Activated CD4-positive, alpha-beta memory T cell treated with anti-CD3 and anti-CD28 coated beads for 36 hours (primary cell): ENCODE measurements around the gene RPL11. TPM values are rescaled to one million over a fixed set of nuclear protein-coding genes. Genes with fewer than 3 reads are reported as not detected.
A peak's percentile ranks its signal among the peaks of the same experiment; 100 is the strongest.
"Not testable (repeated sequence)": the region's sequence is repeated elsewhere in the genome, so short reads cannot be mapped to it uniquely, and the experiment has no call there.

Experiments used
- CTCF ChIA-PET: fragments of 350-600 bp; sonication (Branson Sonifier 250); formaldehyde crosslinking; loops from one replicate; lab custom pipeline; 2021; ENCODE audit warnings: antibody characterized with exemption, inconsistent platforms; lab: Charles Lee
- POLR2A ChIA-PET: fragments of 350-600 bp; sonication (Branson Sonifier 250); formaldehyde crosslinking; loops from one replicate; lab custom pipeline; 2021; ENCODE audit warnings: antibody characterized with exemption; lab: Charles Lee
- DNase-seq: peaks from one replicate; pipeline ENCODE4 v3.0.0-alpha.2; 2020
- H3K27ac Mint-ChIP-seq: one replicate; pipeline ENCODE4 v1.8.0; 2021; ENCODE audit warnings: mixed read lengths
- H3K27me3 Mint-ChIP-seq: one replicate; pipeline ENCODE4 v1.8.0; 2021; ENCODE audit warnings: mixed read lengths
- H3K36me3 Mint-ChIP-seq: one replicate; pipeline ENCODE4 v1.8.0; 2021; ENCODE audit warnings: mixed read lengths
- H3K4me1 Mint-ChIP-seq: one replicate; pipeline ENCODE4 v1.8.0; 2021; ENCODE audit warnings: low read depth, mixed read lengths
- H3K4me3 Mint-ChIP-seq: one replicate; pipeline ENCODE4 v1.8.0; 2021; ENCODE audit warnings: mild to moderate bottlenecking, mixed read lengths
- H3K9me3 Mint-ChIP-seq: one replicate; pipeline ENCODE4 v1.8.0; 2021; ENCODE audit warnings: mixed read lengths
- intact Hi-C: fragments of 100-400 bp; cut with micrococcal nuclease; formaldehyde crosslinking; loops from one replicate; pipeline ENCODE4 v1.15.1; 2023
- total RNA-seq, 2 experiments: library from RNA; stranded (reverse); gene quantifications; one replicate each; pipeline ENCODE4 v1.2.3, GENCODE V29; 2021

Gene RPL11
- 1,000 to 10,000 TPM; 1,338 to 1,385 TPM for total RNA-seq

GRCh38 chr1:23691499-23692307 lies at the start of gene RPL11:
Gene RPL11, plus strand, starts transcription at chr1:23691806. Its CDS starts 18 bp downstream, at chr1:23691824.
- peaks cover 42% of the 10 kb centered on the region for H3K4me1 Mint-ChIP-seq
- no peaks in the 10 kb centered on the region for H3K9me3 Mint-ChIP-seq
- DNase-seq = peak; percentile 93
- H3K27me3 Mint-ChIP-seq = no peaks in the 10 kb centered on the region
- H3K27ac Mint-ChIP-seq = peak within 1 kb of the TSS; percentile 78
- intact Hi-C loops = loop anchor here (2.0 kb wide), 1 partner anchor 53 kb away; no protein-coding TSS in a partner anchor
- ChIA-PET CTCF (interaction anchor here (0.6 to 4.0 kb wide), 23 partner anchors 9 to 347 kb away, joined by 3 to 33 read pairs (median 4); partner anchors contain the start of genes ELOA, HNRNPR and PITHD1), POLR2A (interaction anchor here (0.6 to 6.0 kb wide), 15 partner anchors 8 to 672 kb away, joined by 3 to 44 read pairs (median 4); partner anchors contain the start of genes ELOA, HNRNPR, ID3 and KDM1A)
- H3K36me3 Mint-ChIP-seq = peaks cover 51% of the 10 kb centered on the region
- peak within 1 kb of the TSS; percentile 92 for H3K4me3 Mint-ChIP-seq

- H3K4me3 Mint-ChIP-seq = no peak overlapping the region
- H3K4me1 Mint-ChIP-seq = no peaks in the 10 kb centered on the region
- no peak for DNase-seq
- ChIA-PET POLR2A (no interaction called here), CTCF (interaction anchor here (1.2 to 4.0 kb wide), 6 partner anchors 9 to 147 kb away, joined by 3 to 17 read pairs (median 6); no protein-coding TSS in a partner anchor)
- H3K9me3 Mint-ChIP-seq = no peaks in the 10 kb centered on the region
- no peak overlapping the region for H3K27ac Mint-ChIP-seq
- intact Hi-C loops = no loop called here
- no peaks in the 10 kb centered on the region for H3K36me3 Mint-ChIP-seq
- H3K27me3 Mint-ChIP-seq = no peaks in the 10 kb centered on the region
Measured at GRCh38 chr1:23643736-23644554, 47.7 kb upstream of the RPL11 start.

GRCh38 chr1:23644555-23644866 lies 47.1 kb upstream of the RPL11 start:
- intact Hi-C loops = no loop called here
- no peak for DNase-seq
- CTCF ChIA-PET = interaction anchor here (1.2 to 4.0 kb wide), 6 partner anchors 10 to 147 kb away, joined by 3 to 17 read pairs (median 6); no protein-coding TSS in a partner anchor
- Mint-ChIP-seq H3K4me3 (no peak overlapping the region), H3K27me3 (no peaks in the 10 kb centered on the region), H3K36me3 (no peaks in the 10 kb centered on the region), H3K4me1 (no peaks in the 10 kb centered on the region), H3K27ac (no peak overlapping the region), H3K9me3 (no peaks in the 10 kb centered on the region)
- POLR2A ChIA-PET = interaction anchor here (0.6 kb wide), 1 partner anchor 47 kb away, joined by 3 read pairs; the partner anchor contains the start of gene RPL11

GRCh38 chr1:23645338-23645737 lies 46.3 kb upstream of the RPL11 start:
- Mint-ChIP-seq H3K36me3 (no peaks in the 10 kb centered on the region), H3K4me1 (no peaks in the 10 kb centered on the region), H3K4me3 (no peak overlapping the region), H3K27me3 (no peaks in the 10 kb centered on the region), H3K27ac (no peak overlapping the region), H3K9me3 (no peaks in the 10 kb centered on the region)
- no peak for DNase-seq
- ChIA-PET CTCF (interaction anchor here (1.3 to 4.0 kb wide), 5 partner anchors 8 to 148 kb away, joined by 3 to 17 read pairs (median 8); no protein-coding TSS in a partner anchor), POLR2A (no interaction called here)
- intact Hi-C loops = no loop called here

- no peak overlapping the region for H3K27ac Mint-ChIP-seq
- H3K27me3 Mint-ChIP-seq = peaks cover 2% of the 10 kb centered on the region
- no peaks in the 10 kb centered on the region for H3K36me3 Mint-ChIP-seq
- POLR2A ChIA-PET = no interaction called here
- no peaks in the 10 kb centered on the region for H3K4me1 Mint-ChIP-seq
- no peak overlapping the region for H3K4me3 Mint-ChIP-seq
- intact Hi-C loops = no loop called here
- no peak for DNase-seq
- CTCF ChIA-PET = interaction anchor here (1.3 to 4.0 kb wide), 3 partner anchors 9 to 102 kb away, joined by 3 to 17 read pairs (median 11); no protein-coding TSS in a partner anchor
- no peaks in the 10 kb centered on the region for H3K9me3 Mint-ChIP-seq
Measured at GRCh38 chr1:23646091-23646490, 45.5 kb upstream of the RPL11 start.

GRCh38 chr1:23646541-23646940 lies 45.1 kb upstream of the RPL11 start:
- Mint-ChIP-seq H3K4me1 (no peaks in the 10 kb centered on the region), H3K36me3 (no peaks in the 10 kb centered on the region), H3K27me3 (peaks cover 6% of the 10 kb centered on the region), H3K27ac (no peak overlapping the region), H3K4me3 (no peak overlapping the region), H3K9me3 (no peaks in the 10 kb centered on the region)
- no peak for DNase-seq
- ChIA-PET CTCF (interaction anchor here (1.3 to 4.0 kb wide), 3 partner anchors 9 to 102 kb away, joined by 3 to 17 read pairs (median 11); no protein-coding TSS in a partner anchor), POLR2A (no interaction called here)
- intact Hi-C loops = no loop called here

GRCh38 chr1:23648576-23648975 lies 43.0 kb upstream of the RPL11 start:
- Mint-ChIP-seq H3K9me3 (no peaks in the 10 kb centered on the region), H3K27ac (no peak overlapping the region)
- POLR2A ChIA-PET = no interaction called here

GRCh38 chr1:23649157-23649556 lies 42.4 kb upstream of the RPL11 start:
- H3K27ac Mint-ChIP-seq, H3K9me3 Mint-ChIP-seq, DNase-seq, H3K27me3 Mint-ChIP-seq, intact Hi-C loops, H3K36me3 Mint-ChIP-seq, POLR2A ChIA-PET, H3K4me3 Mint-ChIP-seq, H3K4me1 Mint-ChIP-seq: not testable (repeated sequence)
- CTCF ChIA-PET = interaction anchor here (1.3 to 1.7 kb wide), 2 partner anchors 14 to 152 kb away, joined by 4 to 5 read pairs; no protein-coding TSS in a partner anchor

More at GRCh38 chr1:23648576-23648975, 43.0 kb upstream of the RPL11 start:
- Mint-ChIP-seq H3K4me3 (no peak overlapping the region), H3K4me1 (no peaks in the 10 kb centered on the region), H3K36me3 (no peaks in the 10 kb centered on the region), H3K27me3 (peaks cover 6% of the 10 kb centered on the region)
- CTCF ChIA-PET = no interaction called here
- DNase-seq = no peak
- intact Hi-C loops = no loop called here

- Mint-ChIP-seq H3K4me1 (no peaks in the 10 kb centered on the region), H3K9me3 (no peaks in the 10 kb centered on the region), H3K36me3 (no peaks in the 10 kb centered on the region), H3K27me3 (peaks cover 6% of the 10 kb centered on the region), H3K4me3 (no peak overlapping the region), H3K27ac (no peak overlapping the region)
- POLR2A ChIA-PET = no interaction called here
- intact Hi-C loops = loop anchor here (10.0 kb wide), 1 partner anchor 156 kb away; no protein-coding TSS in a partner anchor
- CTCF ChIA-PET = interaction anchor here (1.3 to 1.7 kb wide), 2 partner anchors 15 to 153 kb away, joined by 4 to 5 read pairs; no protein-coding TSS in a partner anchor
- DNase-seq = no peak
Measured at GRCh38 chr1:23650344-23650990, 41.1 kb upstream of the RPL11 start.

GRCh38 chr1:23651069-23651808 lies 40.4 kb upstream of the RPL11 start:
- no peaks in the 10 kb centered on the region for H3K4me1 Mint-ChIP-seq
- intact Hi-C loops = loop anchor here (10.0 kb wide), 1 partner anchor 156 kb away; no protein-coding TSS in a partner anchor
- H3K27ac Mint-ChIP-seq = no peak overlapping the region
- H3K9me3 Mint-ChIP-seq = no peaks in the 10 kb centered on the region
- DNase-seq = no peak
- H3K27me3 Mint-ChIP-seq = peaks cover 6% of the 10 kb centered on the region
- CTCF ChIA-PET = interaction anchor here (0.6 kb wide), 1 partner anchor 154 kb away, joined by 3 read pairs; no protein-coding TSS in a partner anchor
- H3K4me3 Mint-ChIP-seq = no peak overlapping the region
- POLR2A ChIA-PET = no interaction called here
- no peaks in the 10 kb centered on the region for H3K36me3 Mint-ChIP-seq
